Measurements from ENCODE around the gene ZNF418. TPM values are rescaled to one million over a fixed set of nuclear protein-coding genes. Genes with fewer than 3 reads are reported as not detected.
"Not testable (repeated sequence)": the region's sequence is repeated elsewhere in the genome, so short reads cannot be mapped to it uniquely, and the experiment has no call there.

Gene ZNF418
- total and polyA plus RNA-seq, 7 donors = 0.60 to 12.5 (median 9.4) TPM; not detected in 1

GRCh38 chr19:57927587-57927986 is 7.6 kb downstream of the ZNF418 start:
- Histone ChIP-seq H3K27ac (no peak overlapping the region), H3K27me3 (no peaks in the 10 kb centered on the region), H3K4me3 (no peak overlapping the region), H3K9me3 (peaks cover 10 to 52% (median 31%) of the 10 kb centered on the region in 4 donors), H3K36me3 (peaks cover 14 to 65% (median 36%) of the 10 kb centered on the region in 4 donors), H3K4me1 (no peaks in the 10 kb centered on the region)
- DNase-seq = no peak
- intact Hi-C loops (cut with DNase I) = no loop called here
- TF ChIP-seq POLR2A (IDR thresholded peaks at IDR 0.05) (no peak), CTCF (IDR thresholded peaks at IDR 0.05) (no peak), POLR2AphosphoS5 (IDR thresholded peaks at IDR 0.05) (no peak), EP300 (IDR thresholded peaks at IDR 0.05) (no peak)
- WGBS, 2 donors = 98 to 99% methylated on average over 4 of the region's 4 CpGs

- WGBS, 2 donors = 1% methylated on average over 51 of the region's 51 CpGs
- intact Hi-C loops (cut with DNase I) = loop anchor here (2.0 kb wide), 2 partner anchors 30 to 338 kb away; partner anchors contain the start of genes ZNF256 and ZNF416
- Histone ChIP-seq H3K4me3 (peak within 1 kb of the TSS; percentile 64 to 93 (median 75)), H3K27ac (peak within 1 kb of the TSS; percentile 85 to 86 (median 86)), H3K36me3 (peaks cover 0 to 26% (median 6%) of the 10 kb centered on the region in 4 donors), H3K4me1 (peaks cover 0 to 19% (median 11%) of the 10 kb centered on the region in 4 donors)
- TF ChIP-seq POLR2A (IDR thresholded peaks at IDR 0.05) (peak; percentile 40 to 52), POLR2AphosphoS5 (IDR thresholded peaks at IDR 0.05) (peak; percentile 39 to 83 (median 75))
- DNase-seq = peak; percentile 92
- not testable (repeated sequence) for H3K9me3 ChIP-seq, H3K27me3 ChIP-seq
These were observed 18.8 kb downstream of the ZNF418 start, which contains the start of gene ZNF417 for GRCh38 chr19:57916168-57916995. Gene ZNF417, minus strand, starts transcription at chr19:57916592. Its CDS starts 181 bp downstream, at chr19:57916411.

GRCh38 chr19:57914531-57914930 is 20.7 kb downstream of the ZNF418 start:
- no peak overlapping the region for H3K27ac ChIP-seq
- 92 to 96% methylated on average over 3 of the region's 3 CpGs for WGBS, 2 donors
- intact Hi-C loops (cut with DNase I) = no loop called here
- peaks cover 0 to 10% (median 7%) of the 10 kb centered on the region in 4 donors for H3K9me3 ChIP-seq
- peaks cover 0 to 19% (median 11%) of the 10 kb centered on the region in 4 donors for H3K4me1 ChIP-seq
- H3K36me3 ChIP-seq = peaks cover 0 to 26% (median 20%) of the 10 kb centered on the region in 4 donors
- TF ChIP-seq CTCF (IDR thresholded peaks at IDR 0.05) (no peak), EP300 (IDR thresholded peaks at IDR 0.05) (no peak), POLR2A (IDR thresholded peaks at IDR 0.05) (no peak), POLR2AphosphoS5 (IDR thresholded peaks at IDR 0.05) (no peak)
- H3K4me3 ChIP-seq = no peak overlapping the region
- DNase-seq = no peak
- H3K27me3 ChIP-seq = no peaks in the 10 kb centered on the region

GRCh38 chr19:57907394-57907793 is 27.8 kb downstream of the ZNF418 start:
- DNase-seq = no peak
- 94 to 97% methylated on average over 3 of the region's 3 CpGs for WGBS, 2 donors
- peaks cover 0 to 9% (median 6%) of the 10 kb centered on the region in 4 donors for H3K9me3 ChIP-seq

More at GRCh38 chr19:57907394-57907793, 27.8 kb downstream of the ZNF418 start:
- H3K36me3 ChIP-seq = peaks cover 5 to 46% (median 26%) of the 10 kb centered on the region in 4 donors
- no peak overlapping the region for H3K4me3 ChIP-seq
- H3K27me3 ChIP-seq = no peaks in the 10 kb centered on the region
- H3K27ac ChIP-seq = no peak overlapping the region
- H3K4me1 ChIP-seq = no peaks in the 10 kb centered on the region
- intact Hi-C loops (cut with DNase I) = no loop called here
- TF ChIP-seq POLR2AphosphoS5 (IDR thresholded peaks at IDR 0.05) (no peak), POLR2A (IDR thresholded peaks at IDR 0.05) (no peak), CTCF (IDR thresholded peaks at IDR 0.05) (no peak), EP300 (IDR thresholded peaks at IDR 0.05) (no peak)
